ENCODE measurements around the gene CYB5B.
"Not testable (repeated sequence)": the region's sequence is repeated elsewhere in the genome, so short reads cannot be mapped to it uniquely, and the experiment has no call there.

The CYB5B gene

DNA sequence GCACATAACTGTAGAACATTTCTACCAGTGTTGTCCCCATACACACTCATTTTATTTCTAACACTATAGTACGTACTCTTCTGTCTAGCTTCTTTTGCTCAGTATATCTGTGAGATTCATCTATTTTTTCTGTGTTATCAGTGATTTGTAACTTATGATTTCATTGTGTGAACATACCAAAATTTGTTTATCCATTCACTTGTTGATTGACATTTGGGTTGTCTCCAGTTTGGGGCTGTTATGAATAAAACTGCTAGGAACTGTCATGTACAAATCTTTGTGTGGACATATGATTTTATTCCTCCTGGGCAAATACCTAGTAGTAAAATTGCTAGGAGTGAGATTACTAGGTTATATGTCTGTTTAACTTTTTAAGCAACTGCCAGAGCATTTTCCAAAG lies 9.6 kb downstream of the CYB5B start:
- peaks cover 39% of the 10 kb centered on the region for H3K36me3 ChIP-seq (ENCODE audit: control insufficient read depth, low read depth, low read length)
- H3K9ac ChIP-seq (ENCODE audit: low read length), result no peak overlapping the region
- no peaks in the 10 kb centered on the region for H3K9me3 ChIP-seq (ENCODE audit: control insufficient read depth, low read depth, low read length)
- H3K27ac ChIP-seq (ENCODE audit: low read length), result no peak overlapping the region
- no peaks in the 10 kb centered on the region for H3K4me1 ChIP-seq (ENCODE audit: control insufficient read depth, low read depth, low read length)
- H3K27me3 ChIP-seq (ENCODE audit: control insufficient read depth, insufficient read depth, low read length), result no peaks in the 10 kb centered on the region
- H3K4me3 ChIP-seq (ENCODE audit: low read length), result no peak overlapping the region

- Histone ChIP-seq H3K27me3 (ENCODE audit: control insufficient read depth, insufficient read depth, low read length) (no peaks in the 10 kb centered on the region), H3K9me3 (ENCODE audit: control insufficient read depth, low read depth, low read length) (no peaks in the 10 kb centered on the region), H3K4me1 (ENCODE audit: control insufficient read depth, low read depth, low read length) (no peaks in the 10 kb centered on the region), H3K36me3 (ENCODE audit: control insufficient read depth, low read depth, low read length) (peaks cover 29% of the 10 kb centered on the region), H3K4me3 (ENCODE audit: low read length) (no peak overlapping the region), H3K27ac (ENCODE audit: low read length) (no peak overlapping the region), H3K9ac (ENCODE audit: low read length) (no peak overlapping the region)
Measured at GRCh38 chr16:69435977-69436820, 11.8 kb downstream of the CYB5B start.

DNA sequence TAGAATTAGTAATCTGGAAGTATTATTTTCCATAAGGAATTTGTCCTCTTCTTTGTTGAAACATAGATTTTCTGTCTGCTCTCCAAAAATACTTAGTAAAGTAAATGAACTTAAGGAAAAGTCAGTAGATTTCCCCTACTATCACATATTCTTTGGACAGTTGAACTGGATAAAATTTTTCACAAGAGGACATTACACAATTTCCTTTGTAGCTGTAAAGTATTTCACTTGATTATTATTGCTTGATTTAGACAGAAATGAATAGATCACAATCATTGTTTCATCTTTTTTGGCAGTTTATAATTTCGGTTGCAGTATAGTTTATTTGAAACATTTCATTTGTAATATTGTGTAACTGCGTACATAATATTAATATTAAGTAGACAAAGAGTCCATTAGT lies 12.5 kb downstream of the CYB5B start:
- H3K36me3 ChIP-seq (ENCODE audit: control insufficient read depth, low read depth, low read length), result peaks cover 22% of the 10 kb centered on the region
- H3K4me3 ChIP-seq (ENCODE audit: low read length), result no peak overlapping the region
- no peaks in the 10 kb centered on the region for H3K27me3 ChIP-seq (ENCODE audit: control insufficient read depth, insufficient read depth, low read length)
- H3K9ac ChIP-seq (ENCODE audit: low read length), result no peak overlapping the region
- no peaks in the 10 kb centered on the region for H3K9me3 ChIP-seq (ENCODE audit: control insufficient read depth, low read depth, low read length)
- no peak overlapping the region for H3K27ac ChIP-seq (ENCODE audit: low read length)
- H3K4me1 ChIP-seq (ENCODE audit: control insufficient read depth, low read depth, low read length), result no peaks in the 10 kb centered on the region

- Histone ChIP-seq H3K9ac (ENCODE audit: low read length) (no peak overlapping the region), H3K4me3 (ENCODE audit: low read length) (no peak overlapping the region), H3K36me3 (ENCODE audit: control insufficient read depth, low read depth, low read length) (peaks cover 8% of the 10 kb centered on the region), H3K4me1 (ENCODE audit: control insufficient read depth, low read depth, low read length) (no peaks in the 10 kb centered on the region), H3K27me3 (ENCODE audit: control insufficient read depth, insufficient read depth, low read length) (no peaks in the 10 kb centered on the region), H3K27ac (ENCODE audit: low read length) (no peak overlapping the region), H3K9me3 (ENCODE audit: control insufficient read depth, low read depth, low read length) (no peaks in the 10 kb centered on the region)
Measured at GRCh38 chr16:69438465-69438864, 14.0 kb downstream of the CYB5B start.

DNA sequence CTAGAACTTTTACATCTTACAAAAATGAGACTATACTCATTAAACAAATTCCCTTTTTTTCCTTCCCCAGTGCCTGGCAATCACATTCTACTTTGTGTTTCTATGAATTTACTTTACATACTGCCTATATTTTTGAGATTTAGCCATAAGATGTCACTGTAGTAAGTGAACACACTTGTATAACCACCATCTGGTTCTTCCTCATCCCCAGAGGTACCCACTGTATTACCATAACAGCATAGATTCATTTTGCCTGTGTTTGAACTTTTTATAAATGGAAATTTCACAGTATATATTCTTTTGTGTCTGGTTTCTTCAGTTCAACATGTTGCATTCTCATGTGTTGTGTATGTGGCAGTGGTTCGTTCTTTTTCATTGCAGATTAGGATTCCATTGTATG lies 15.8 kb downstream of the CYB5B start:
- H3K4me1 ChIP-seq (ENCODE audit: control insufficient read depth, low read depth, low read length), result no peaks in the 10 kb centered on the region
- no peaks in the 10 kb centered on the region for H3K27me3 ChIP-seq (ENCODE audit: control insufficient read depth, insufficient read depth, low read length)
- peaks cover 4% of the 10 kb centered on the region for H3K36me3 ChIP-seq (ENCODE audit: control insufficient read depth, low read depth, low read length)
- H3K4me3 ChIP-seq (ENCODE audit: low read length), result no peak overlapping the region
- no peaks in the 10 kb centered on the region for H3K9me3 ChIP-seq (ENCODE audit: control insufficient read depth, low read depth, low read length)
- no peak overlapping the region for H3K27ac ChIP-seq (ENCODE audit: low read length)
- H3K9ac ChIP-seq (ENCODE audit: low read length), result no peak overlapping the region

DNA sequence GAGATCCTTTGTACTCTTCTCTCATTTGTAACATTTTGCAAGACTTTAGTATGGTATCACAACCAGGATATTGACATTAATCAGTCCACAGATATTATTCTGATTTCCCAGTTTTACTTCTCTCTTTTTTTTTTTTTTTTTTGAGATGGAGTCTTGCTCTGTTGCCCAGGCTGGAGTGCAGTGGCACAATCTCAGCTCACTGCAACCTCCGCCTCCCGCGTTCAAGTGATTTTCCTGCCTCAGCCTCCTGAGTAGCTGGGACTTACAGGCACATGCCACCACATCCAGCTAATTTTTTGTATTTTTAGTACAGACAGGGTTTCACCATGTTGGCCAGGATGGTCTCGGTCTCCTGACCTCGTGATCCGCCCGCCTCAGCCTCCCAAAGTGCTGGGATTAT lies 16.6 kb downstream of the CYB5B start:
- not testable (repeated sequence) for H3K27ac ChIP-seq (ENCODE audit: low read length); H3K9me3 ChIP-seq (ENCODE audit: control insufficient read depth, low read depth, low read length); H3K4me1 ChIP-seq (ENCODE audit: control insufficient read depth, low read depth, low read length); H3K4me3 ChIP-seq (ENCODE audit: low read length); H3K27me3 ChIP-seq (ENCODE audit: control insufficient read depth, insufficient read depth, low read length); H3K36me3 ChIP-seq (ENCODE audit: control insufficient read depth, low read depth, low read length); H3K9ac ChIP-seq (ENCODE audit: low read length)

DNA sequence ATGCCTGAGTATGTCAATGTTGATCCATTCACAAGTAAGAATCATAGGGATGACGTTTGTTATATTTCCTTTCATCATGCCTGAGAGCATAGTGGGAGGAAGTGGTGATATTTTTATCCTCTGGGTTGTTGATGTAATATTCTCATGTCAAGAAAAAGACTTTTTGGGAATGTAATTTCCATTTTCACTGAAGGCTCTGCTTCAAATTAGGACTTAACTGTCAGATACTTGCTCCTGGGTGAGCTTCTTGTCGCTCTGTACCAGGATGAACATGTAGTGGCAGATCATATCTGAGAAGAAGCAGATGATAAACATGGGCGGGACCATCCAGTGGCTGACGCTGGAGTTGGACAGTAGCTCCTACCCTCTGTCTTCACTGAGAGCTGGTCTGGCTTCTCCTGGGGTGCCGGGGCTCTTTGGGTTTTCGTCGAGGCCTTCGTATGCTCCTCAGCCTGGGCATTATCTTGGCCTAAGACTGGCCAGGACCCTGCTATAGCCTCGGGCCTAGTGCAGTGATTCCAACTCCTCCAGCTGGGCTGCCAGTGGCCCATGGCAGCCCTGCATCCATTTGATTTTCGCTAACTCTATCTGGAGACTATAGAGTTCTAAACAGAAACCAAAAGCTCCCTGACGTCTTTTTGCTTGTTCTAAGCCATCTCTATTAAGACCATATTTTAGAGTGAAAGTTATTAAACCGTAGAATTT lies 19.7 kb downstream of the CYB5B start:
- H3K4me3 ChIP-seq (ENCODE audit: low read length), result no peak overlapping the region
- H3K9me3 ChIP-seq (ENCODE audit: control insufficient read depth, low read depth, low read length), result no peaks in the 10 kb centered on the region
- no peaks in the 10 kb centered on the region for H3K4me1 ChIP-seq (ENCODE audit: control insufficient read depth, low read depth, low read length)
- no peak overlapping the region for H3K27ac ChIP-seq (ENCODE audit: low read length)
- no peak overlapping the region for H3K9ac ChIP-seq (ENCODE audit: low read length)
- H3K27me3 ChIP-seq (ENCODE audit: control insufficient read depth, insufficient read depth, low read length), result no peaks in the 10 kb centered on the region
- peaks cover 14% of the 10 kb centered on the region for H3K36me3 ChIP-seq (ENCODE audit: control insufficient read depth, low read depth, low read length)

- H3K9me3 ChIP-seq (ENCODE audit: control insufficient read depth, low read depth, low read length), result no peaks in the 10 kb centered on the region
- H3K27ac ChIP-seq (ENCODE audit: low read length), result no peak overlapping the region
- H3K27me3 ChIP-seq (ENCODE audit: control insufficient read depth, insufficient read depth, low read length), result no peaks in the 10 kb centered on the region
- H3K9ac ChIP-seq (ENCODE audit: low read length), result no peak overlapping the region
- no peaks in the 10 kb centered on the region for H3K4me1 ChIP-seq (ENCODE audit: control insufficient read depth, low read depth, low read length)
- peaks cover 21% of the 10 kb centered on the region for H3K36me3 ChIP-seq (ENCODE audit: control insufficient read depth, low read depth, low read length)
- H3K4me3 ChIP-seq (ENCODE audit: low read length), result no peak overlapping the region
Measured at GRCh38 chr16:69444873-69445517, 20.6 kb downstream of the CYB5B start.

- H3K9me3 ChIP-seq (ENCODE audit: control insufficient read depth, low read depth, low read length), result no peaks in the 10 kb centered on the region
- H3K4me1 ChIP-seq (ENCODE audit: control insufficient read depth, low read depth, low read length), result no peaks in the 10 kb centered on the region
- no peak overlapping the region for H3K9ac ChIP-seq (ENCODE audit: low read length)
- H3K36me3 ChIP-seq (ENCODE audit: control insufficient read depth, low read depth, low read length), result peaks cover 27% of the 10 kb centered on the region
- H3K27ac ChIP-seq (ENCODE audit: low read length), result no peak overlapping the region
- no peak overlapping the region for H3K4me3 ChIP-seq (ENCODE audit: low read length)
- H3K27me3 ChIP-seq (ENCODE audit: control insufficient read depth, insufficient read depth, low read length), result no peaks in the 10 kb centered on the region
Measured at GRCh38 chr16:69448470-69449193, 24.2 kb downstream of the CYB5B start.

GRCh38 chr16:69451166-69451565 lies 26.7 kb downstream of the CYB5B start:
- Histone ChIP-seq H3K9me3 (ENCODE audit: control insufficient read depth, low read depth, low read length) (no peaks in the 10 kb centered on the region), H3K36me3 (ENCODE audit: control insufficient read depth, low read depth, low read length) (peaks cover 27% of the 10 kb centered on the region), H3K27me3 (ENCODE audit: control insufficient read depth, insufficient read depth, low read length) (no peaks in the 10 kb centered on the region), H3K4me1 (ENCODE audit: control insufficient read depth, low read depth, low read length) (no peaks in the 10 kb centered on the region), H3K4me3 (ENCODE audit: low read length) (no peak overlapping the region), H3K27ac (ENCODE audit: low read length) (no peak overlapping the region), H3K9ac (ENCODE audit: low read length) (no peak overlapping the region)

- no peak overlapping the region for H3K27ac ChIP-seq (ENCODE audit: low read length)
- no peak overlapping the region for H3K9ac ChIP-seq (ENCODE audit: low read length)
- no peak overlapping the region for H3K4me3 ChIP-seq (ENCODE audit: low read length)
- peaks cover 19% of the 10 kb centered on the region for H3K36me3 ChIP-seq (ENCODE audit: control insufficient read depth, low read depth, low read length)
- H3K4me1 ChIP-seq (ENCODE audit: control insufficient read depth, low read depth, low read length), result no peaks in the 10 kb centered on the region
- H3K9me3 ChIP-seq (ENCODE audit: control insufficient read depth, low read depth, low read length), result no peaks in the 10 kb centered on the region
- no peaks in the 10 kb centered on the region for H3K27me3 ChIP-seq (ENCODE audit: control insufficient read depth, insufficient read depth, low read length)
Measured at GRCh38 chr16:69453936-69454335, 29.5 kb downstream of the CYB5B start.

Measured in iPS-18a (cell line).